Measurements from ENCODE around the gene TBC1D16.

GRCh38 chr17:79990704-79991103 is 45.0 kb downstream of the TBC1D16 start:
- no peak for TF ChIP-seq CTCF (IDR thresholded peaks at IDR 0.05)
- TF ChIP-seq USF1 (CRISPR knock-in tag; IDR thresholded peaks at IDR 0.05): no peak
- TF ChIP-seq IRF1 (CRISPR knock-in tag; IDR thresholded peaks at IDR 0.05): no peak
- TF ChIP-seq NR1H2 (CRISPR knock-in tag; IDR thresholded peaks at IDR 0.05): no peak
